Left cardiac atrium (tissue), 4 donors: ENCODE measurements around the gene TDRD9. TPM values are rescaled to one million over a fixed set of nuclear protein-coding genes. Genes with fewer than 3 reads are reported as not detected.
A peak's percentile ranks its signal among the peaks of the same experiment; 100 is the strongest.

Source experiments
- ATAC-seq, 2 donors: fragments of 200-7000 bp; cut with Tn5 transposase; one replicate each; pipeline ENCODE4 v1.9.1; 2020; ENCODE audit warnings: mild to moderate bottlenecking in 2 of 2, moderate library complexity in 2 of 2
- DNase-seq: peaks from one replicate; pipeline ENCODE4 v3.0.0-alpha.2; 2020
- intact Hi-C, 2 donors: fragments of 100-400 bp; cut with DNase I; formaldehyde crosslinking; loops; one replicate each; pipeline versions ENCODE4 v1.14.1 to v1.15.1; 2022 to 2023
- total RNA-seq, 2 donors: library from RNA; stranded (reverse); fragmentation: NEBNext Ultra II Directional; extraction: Animal tissue kit (Norgen Biotek cat#: 25700); gene quantifications; one replicate each; pipeline ENCODE4 v1.2.1, GENCODE V29; 2021
- donor health status: DM: no; HTN: yes; CAD: no.
- donor health status: DM: no; HTN: yes; CAD: no; lungs with severe emphysema.
- donor health status: DM: yes; HTN: yes; CAD: no.
- donor health status: Dilated cardiomyopathy.

The TDRD9 gene
- total RNA-seq, 2 donors from 2014 or later = 3.5 to 12.1 TPM

- ATAC-seq (no peak), DNase-seq (no peak)
- intact Hi-C loops = no loop called here
These were observed 115.8 kb downstream of the TDRD9 start for GRCh38 chr14:104044016-104044415.

DNA sequence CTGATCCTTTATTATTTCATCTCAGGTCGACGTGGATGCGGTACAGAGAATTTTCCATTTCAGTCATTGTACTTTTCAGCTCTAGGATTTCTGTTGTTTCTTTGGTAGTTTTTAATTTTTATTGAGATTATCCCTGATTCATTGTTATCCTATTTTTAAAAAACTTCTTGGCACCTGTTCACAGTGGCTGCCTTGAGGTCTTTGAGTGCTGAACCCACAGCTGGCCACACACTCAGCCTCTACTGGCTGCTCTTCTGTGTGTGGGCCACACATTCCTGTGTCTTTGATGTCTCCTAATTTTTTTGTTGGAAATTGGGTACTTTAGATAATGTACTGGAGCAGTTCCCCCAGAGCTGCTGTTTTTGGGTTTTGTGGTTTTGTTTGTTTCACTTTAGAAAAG, 119.5 kb downstream of the TDRD9 start:
- intact Hi-C loops = no loop called here
- no peak for DNase-seq
- no peak for ATAC-seq

DNA sequence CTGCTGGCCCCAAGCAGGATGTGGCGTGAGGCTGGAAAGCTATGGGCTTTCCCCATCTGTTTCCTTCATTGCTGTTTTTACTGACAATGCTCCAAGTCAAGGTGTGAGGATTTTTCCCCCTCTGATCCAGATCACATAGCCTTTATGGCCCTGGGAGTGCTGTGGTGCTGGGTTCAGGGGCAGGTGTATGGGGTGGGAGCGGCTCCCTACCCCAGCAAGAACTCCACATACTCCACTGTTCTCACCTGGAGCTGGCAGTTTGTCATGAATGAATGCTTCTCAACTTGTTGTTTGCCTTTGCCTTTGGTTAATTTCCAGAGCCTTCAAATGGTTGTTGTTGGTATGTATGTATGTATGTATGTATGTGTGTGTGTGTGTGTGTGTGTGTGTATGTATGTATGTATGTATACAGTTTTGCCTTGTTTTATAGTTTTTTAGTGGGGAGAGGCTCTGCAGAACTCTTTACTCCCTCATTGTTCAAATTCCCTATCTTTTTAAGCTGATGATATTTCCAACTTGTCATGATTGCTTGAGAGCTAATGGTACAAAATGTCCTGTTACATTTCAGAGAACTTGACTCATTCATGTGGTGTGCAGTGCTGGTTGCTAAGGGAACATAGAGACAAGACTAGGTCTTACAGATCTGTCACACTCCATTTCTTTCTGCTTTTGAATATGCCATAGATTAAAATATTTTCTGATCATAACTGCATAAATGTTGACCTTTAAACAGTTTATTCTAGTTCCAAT, 120.7 kb downstream of the TDRD9 start:
- ATAC-seq (peak; percentile 71 to 92), DNase-seq (no peak)
- intact Hi-C loops = no loop called here

- peak; percentile 27 to 55 for ATAC-seq
- no peak for DNase-seq
These were observed 121.5 kb downstream of the TDRD9 start for GRCh38 chr14:104049576-104050240.

GRCh38 chr14:104051092-104051813, 123.0 kb downstream of the TDRD9 start:
- DNase-seq (no peak), ATAC-seq (no peak)
- intact Hi-C loops = no loop called here

More at GRCh38 chr14:104049576-104050240, 121.5 kb downstream of the TDRD9 start:
- intact Hi-C loops = no loop called here

GRCh38 chr14:104054222-104054905, 126.1 kb downstream of the TDRD9 start:
- DNase-seq (no peak), ATAC-seq (no peak)
- intact Hi-C loops = no loop called here

DNA sequence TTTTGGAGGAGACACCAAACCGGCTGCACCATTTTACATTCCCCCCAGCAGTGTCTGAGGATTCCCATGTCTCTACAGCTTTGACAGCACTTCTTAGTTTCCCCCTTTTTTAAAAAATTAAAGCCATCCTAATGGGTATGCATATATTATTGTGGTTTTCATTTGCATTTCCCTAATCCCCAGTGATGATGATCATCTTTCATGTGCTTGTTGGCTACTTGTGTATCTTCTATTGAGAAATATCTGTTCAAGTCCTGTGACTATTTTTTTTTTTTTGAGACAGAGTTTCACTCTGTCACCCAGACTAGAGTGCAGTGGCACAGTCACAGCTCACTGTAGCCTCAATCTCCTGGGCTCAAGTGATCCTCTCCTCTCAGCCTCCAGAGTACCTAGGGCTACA, 134.0 kb downstream of the TDRD9 start:
- no peak for ATAC-seq
- intact Hi-C loops = no loop called here

GRCh38 chr14:104064003-104064402, 135.7 kb downstream of the TDRD9 start:
- intact Hi-C loops = no loop called here
- DNase-seq (no peak), ATAC-seq (no peak)

More for the DNA sequence above, 134.0 kb downstream of the TDRD9 start:
- no peak for DNase-seq

DNA sequence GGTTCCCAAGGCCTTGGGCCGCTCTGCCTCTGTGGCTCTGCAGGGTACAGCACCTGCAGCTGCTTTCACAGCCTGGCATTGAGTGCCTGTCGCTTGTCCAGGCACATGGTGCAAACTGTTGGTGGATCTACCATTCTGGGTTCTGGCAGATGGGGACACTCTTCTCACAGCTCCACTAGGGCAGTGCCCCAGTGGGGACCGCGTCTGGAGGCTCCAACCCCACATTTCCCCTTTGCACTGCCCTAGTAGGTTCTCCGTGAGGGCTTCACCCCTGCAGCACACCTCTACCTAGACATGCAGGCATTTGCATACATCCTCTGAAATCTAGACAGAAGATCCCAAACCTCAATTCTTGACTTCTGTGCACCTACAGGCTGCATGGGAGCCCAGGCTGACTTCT, 138.0 kb downstream of the TDRD9 start:
- intact Hi-C loops = no loop called here
- no peak for DNase-seq
- no peak for ATAC-seq

DNA sequence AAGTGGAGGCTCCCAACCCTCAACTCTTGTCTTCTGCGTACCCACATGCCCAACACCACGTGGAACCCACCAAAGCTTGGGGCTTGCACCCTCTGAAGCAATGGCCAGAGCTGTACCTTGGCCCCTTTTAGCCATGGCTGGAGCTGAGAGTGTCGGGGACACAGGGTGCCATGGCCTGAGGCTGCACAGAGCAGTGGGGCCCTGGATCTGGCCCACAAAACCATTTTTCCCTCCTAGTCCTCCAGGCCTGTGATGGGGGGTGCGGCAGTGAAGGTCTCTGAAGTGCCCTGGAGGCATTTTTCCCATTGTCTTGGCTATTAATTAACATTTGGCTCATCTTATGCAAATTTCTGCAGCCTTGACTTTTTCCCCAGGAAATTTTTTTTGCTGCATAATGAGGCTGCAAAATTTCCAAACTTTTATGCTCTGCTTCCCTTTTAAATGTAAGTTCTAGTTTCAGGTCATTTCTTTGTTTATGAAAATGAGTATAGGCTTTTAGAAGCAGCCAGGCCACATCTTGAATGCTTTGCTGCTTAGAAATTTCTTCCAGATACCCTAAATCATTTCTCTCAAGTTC, 138.6 kb downstream of the TDRD9 start:
- DNase-seq (no peak), ATAC-seq (no peak)
- intact Hi-C loops = no loop called here

DNA sequence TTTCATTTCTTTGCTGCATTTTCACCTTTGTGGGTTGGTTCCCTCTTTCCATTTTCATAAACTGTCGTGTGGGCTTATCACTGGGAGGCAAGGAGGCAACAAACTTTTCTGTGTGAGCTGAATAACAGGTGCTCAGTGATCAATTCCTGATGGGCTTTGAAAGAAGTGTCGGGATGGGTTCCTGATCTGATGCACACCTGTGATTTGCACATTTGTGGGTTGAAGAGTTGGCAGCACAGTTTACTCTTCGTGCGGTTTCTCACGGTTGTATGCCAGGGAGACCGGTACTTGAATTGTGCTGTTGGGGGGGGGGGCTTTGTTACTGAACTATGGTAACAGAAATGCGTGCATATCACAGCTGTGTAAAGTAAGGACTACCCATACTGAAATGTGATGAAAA, 141.3 kb downstream of the TDRD9 start:
- no peak for DNase-seq
- no peak for ATAC-seq
- intact Hi-C loops = no loop called here

- DNase-seq = no peak
- intact Hi-C loops = loop anchor here in 1 of 2 donors (10.0 kb wide), 1 partner anchor 492 kb away; no protein-coding TSS in a partner anchor
- no peak for ATAC-seq
These were observed 144.3 kb downstream of the TDRD9 start for GRCh38 chr14:104072586-104072985.

- DNase-seq (no peak), ATAC-seq (no peak)
- intact Hi-C loops = loop anchor here in 1 of 2 donors (10.0 kb wide), 1 partner anchor 491 kb away; no protein-coding TSS in a partner anchor
These were observed 145.5 kb downstream of the TDRD9 start for GRCh38 chr14:104073764-104074163.

DNA sequence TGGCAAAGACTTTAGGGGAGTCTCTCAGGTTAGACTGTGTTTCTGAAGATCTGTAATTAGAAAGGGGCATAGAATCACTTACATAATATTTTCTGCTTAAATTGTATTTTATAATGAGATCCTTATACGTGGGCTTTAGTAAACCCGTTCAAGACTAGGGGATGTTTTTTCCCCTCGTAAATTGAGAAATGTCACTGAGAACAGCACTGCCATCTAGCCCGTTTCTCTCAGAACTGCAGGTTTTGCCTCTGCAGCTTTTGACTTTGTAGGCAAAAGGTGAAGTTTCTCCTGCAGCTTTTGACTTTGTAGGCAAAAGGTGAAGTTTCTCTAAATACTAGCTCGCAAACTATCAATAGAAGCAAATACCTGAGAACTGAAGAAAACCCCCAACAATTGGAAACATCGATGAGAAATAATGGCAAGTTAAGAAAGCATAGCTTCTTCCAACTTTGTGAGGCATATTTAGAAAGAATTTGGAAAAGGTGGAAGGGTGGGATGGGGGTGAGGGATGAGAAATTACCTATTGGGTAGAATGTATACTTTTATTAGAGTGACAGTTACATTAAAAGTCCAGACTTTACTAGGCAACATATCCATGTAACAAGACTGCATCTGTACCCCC, 147.4 kb downstream of the TDRD9 start:
- intact Hi-C loops = loop anchor here in 1 of 2 donors (5.0 to 10.0 kb wide), 2 partner anchors 57 to 489 kb away; no protein-coding TSS in a partner anchor
- ATAC-seq (no peak), DNase-seq (no peak)

DNA sequence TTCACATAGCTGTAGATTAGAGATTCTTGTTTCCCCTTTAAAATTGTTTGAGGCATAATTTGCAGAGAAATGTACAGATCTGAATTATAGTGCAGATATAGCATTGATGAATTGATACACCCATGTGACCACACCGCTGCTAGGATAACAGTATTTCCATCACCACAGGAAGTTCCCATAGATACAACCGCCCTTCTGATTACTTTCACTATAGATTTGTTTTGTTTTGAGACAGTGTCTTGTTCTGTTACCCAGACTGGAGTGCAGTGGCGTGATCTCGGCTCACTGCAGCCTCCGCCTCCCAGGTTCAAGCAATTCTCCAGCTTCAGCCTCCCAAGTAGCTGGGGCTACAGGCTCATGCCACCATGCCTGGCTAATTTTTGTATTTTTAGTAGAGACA, 148.5 kb downstream of the TDRD9 start:
- no peak for DNase-seq
- intact Hi-C loops = loop anchor here in 1 of 2 donors (5.0 to 10.0 kb wide), 2 partner anchors 56 to 488 kb away; no protein-coding TSS in a partner anchor
- no peak for ATAC-seq

GRCh38 chr14:104078031-104078455, 149.8 kb downstream of the TDRD9 start:
- ATAC-seq (peak; percentile 89 to 91), DNase-seq (peak; percentile 88)
- intact Hi-C loops = loop anchor here (1.0 to 10.0 kb wide), 3 partner anchors 53 to 487 kb away; no protein-coding TSS in a partner anchor

- intact Hi-C loops = no loop called here
- ATAC-seq (no peak), DNase-seq (no peak)
These were observed 152.4 kb downstream of the TDRD9 start for GRCh38 chr14:104080376-104081260.
